Measurements from ENCODE around the gene PTGFRN. TPM values are rescaled to one million over a fixed set of nuclear protein-coding genes. Genes with fewer than 3 reads are reported as not detected.
"Not testable (repeated sequence)": the region's sequence is repeated elsewhere in the genome, so short reads cannot be mapped to it uniquely, and the experiment has no call there.

PTGFRN gene
- polyA plus RNA-seq, 1 donor from 2014 or later: 20.1 TPM

DNA sequence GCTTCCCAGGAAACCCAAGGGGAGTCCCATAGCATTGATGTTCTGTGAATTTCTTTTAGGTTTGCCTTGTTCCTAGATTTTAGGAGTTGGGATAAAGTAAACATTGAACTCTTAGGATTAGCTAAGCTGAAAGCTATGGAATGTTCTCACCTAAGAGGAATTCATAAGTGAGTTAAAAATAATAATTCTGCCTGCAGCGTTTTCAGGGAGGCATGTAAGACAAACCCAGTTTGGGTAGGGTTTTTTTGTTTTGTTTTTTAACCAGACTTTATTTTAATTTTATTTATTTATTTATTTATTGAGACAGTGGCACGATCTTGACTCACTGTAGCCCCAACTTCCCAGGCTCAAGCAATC, 62.9 kb downstream of the PTGFRN start:
- Histone ChIP-seq H3F3A (ENCODE audit: insufficient read depth, low read length, poor library complexity, severe bottlenecking) (no peaks in the 10 kb centered on the region), H3K4me3 (ENCODE audit: low read length) (no peak overlapping the region), H3K9me3 (ENCODE audit: low read length) (no peaks in the 10 kb centered on the region), H2AFZ (ENCODE audit: low read depth, low read length) (no peak overlapping the region), H3K36me3 (ENCODE audit: insufficient read depth, low read length) (peaks cover 9% of the 10 kb centered on the region), H4K20me1 (ENCODE audit: insufficient read depth) (no peaks in the 10 kb centered on the region), H3K27ac (ENCODE audit: low read length) (no peak overlapping the region), H3K4me2 (ENCODE audit: low read length) (no peak overlapping the region), H3K9ac (ENCODE audit: low read length) (no peak overlapping the region), H3K27me3 (ENCODE audit: insufficient read depth, low read depth, low read length) (no peaks in the 10 kb centered on the region), H3K9me2 (ENCODE audit: insufficient read depth, low read length) (no peaks in the 10 kb centered on the region), H3K79me2 (replicated peaks; ENCODE audit: insufficient read depth, low read length) (no peaks in the 10 kb centered on the region)
- TF ChIP-seq RAD21 (conservative IDR thresholded peaks at IDR 0.05): no peak
- no peak for TF ChIP-seq EP300 (conservative IDR thresholded peaks at IDR 0.05; ENCODE audit: poor library complexity, severe bottlenecking)

DNA sequence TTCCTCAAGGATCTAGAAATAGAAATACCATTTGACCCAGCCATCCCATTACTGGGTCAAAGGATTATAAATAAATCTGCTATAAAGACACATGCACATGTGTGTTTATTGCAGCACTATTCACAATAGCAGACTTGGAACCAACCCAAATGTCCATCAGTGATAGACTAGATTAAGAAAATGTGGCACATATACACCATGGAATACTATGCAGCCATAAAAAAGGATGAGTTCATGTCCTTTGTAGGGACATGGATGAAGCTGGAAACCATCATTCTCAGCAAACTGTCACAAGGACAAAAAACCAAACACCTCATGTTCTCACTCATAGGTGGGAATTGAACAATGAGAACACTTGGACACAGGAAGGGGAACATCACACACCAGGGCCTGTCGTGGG, 70.6 kb downstream of the PTGFRN start:
- H3F3A ChIP-seq (ENCODE audit: insufficient read depth, low read length, poor library complexity, severe bottlenecking); H2AFZ ChIP-seq (ENCODE audit: low read depth, low read length); H3K4me3 ChIP-seq (ENCODE audit: low read length); H3K27ac ChIP-seq (ENCODE audit: low read length); H3K36me3 ChIP-seq (ENCODE audit: insufficient read depth, low read length); H3K9me3 ChIP-seq (ENCODE audit: low read length); H3K4me2 ChIP-seq (ENCODE audit: low read length); H3K9me2 ChIP-seq (ENCODE audit: insufficient read depth, low read length); H3K79me2 ChIP-seq (replicated peaks; ENCODE audit: insufficient read depth, low read length); H3K27me3 ChIP-seq (ENCODE audit: insufficient read depth, low read depth, low read length); H3K9ac ChIP-seq (ENCODE audit: low read length); H4K20me1 ChIP-seq (ENCODE audit: insufficient read depth): not testable (repeated sequence)

DNA sequence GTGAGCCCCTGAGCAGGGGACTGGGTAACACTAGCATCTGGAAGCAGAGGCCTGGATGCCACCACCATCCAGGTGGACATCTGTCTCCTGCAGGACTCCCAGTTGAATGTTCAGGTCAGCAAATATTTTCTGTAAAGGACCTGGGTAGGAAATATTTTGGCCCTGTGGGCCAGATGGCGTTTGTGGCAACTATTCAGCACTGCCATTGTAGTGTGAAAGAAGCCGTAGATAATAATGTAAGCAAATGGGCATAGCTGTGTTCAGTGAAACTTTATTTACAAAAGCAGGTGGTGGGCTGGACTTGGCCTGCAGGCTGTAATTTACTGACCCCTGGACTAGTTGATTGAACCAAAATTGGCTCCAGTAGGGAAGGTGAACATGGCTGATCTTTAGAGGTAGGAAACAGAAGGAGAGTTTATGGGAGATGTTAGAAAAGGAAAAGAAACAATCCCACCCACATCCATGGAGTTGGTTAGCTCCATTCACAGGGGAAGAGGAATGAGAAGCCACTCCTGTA, 71.9 kb downstream of the PTGFRN start:
- no peaks in the 10 kb centered on the region for H3K9me3 ChIP-seq (ENCODE audit: low read length)
- H3K4me3 ChIP-seq (ENCODE audit: low read length): no peak overlapping the region
- H3K36me3 ChIP-seq (ENCODE audit: insufficient read depth, low read length): no peaks in the 10 kb centered on the region
- H3K9ac ChIP-seq (ENCODE audit: low read length): no peak overlapping the region
- H4K20me1 ChIP-seq (ENCODE audit: insufficient read depth): no peaks in the 10 kb centered on the region
- TF ChIP-seq, protein P1, sequence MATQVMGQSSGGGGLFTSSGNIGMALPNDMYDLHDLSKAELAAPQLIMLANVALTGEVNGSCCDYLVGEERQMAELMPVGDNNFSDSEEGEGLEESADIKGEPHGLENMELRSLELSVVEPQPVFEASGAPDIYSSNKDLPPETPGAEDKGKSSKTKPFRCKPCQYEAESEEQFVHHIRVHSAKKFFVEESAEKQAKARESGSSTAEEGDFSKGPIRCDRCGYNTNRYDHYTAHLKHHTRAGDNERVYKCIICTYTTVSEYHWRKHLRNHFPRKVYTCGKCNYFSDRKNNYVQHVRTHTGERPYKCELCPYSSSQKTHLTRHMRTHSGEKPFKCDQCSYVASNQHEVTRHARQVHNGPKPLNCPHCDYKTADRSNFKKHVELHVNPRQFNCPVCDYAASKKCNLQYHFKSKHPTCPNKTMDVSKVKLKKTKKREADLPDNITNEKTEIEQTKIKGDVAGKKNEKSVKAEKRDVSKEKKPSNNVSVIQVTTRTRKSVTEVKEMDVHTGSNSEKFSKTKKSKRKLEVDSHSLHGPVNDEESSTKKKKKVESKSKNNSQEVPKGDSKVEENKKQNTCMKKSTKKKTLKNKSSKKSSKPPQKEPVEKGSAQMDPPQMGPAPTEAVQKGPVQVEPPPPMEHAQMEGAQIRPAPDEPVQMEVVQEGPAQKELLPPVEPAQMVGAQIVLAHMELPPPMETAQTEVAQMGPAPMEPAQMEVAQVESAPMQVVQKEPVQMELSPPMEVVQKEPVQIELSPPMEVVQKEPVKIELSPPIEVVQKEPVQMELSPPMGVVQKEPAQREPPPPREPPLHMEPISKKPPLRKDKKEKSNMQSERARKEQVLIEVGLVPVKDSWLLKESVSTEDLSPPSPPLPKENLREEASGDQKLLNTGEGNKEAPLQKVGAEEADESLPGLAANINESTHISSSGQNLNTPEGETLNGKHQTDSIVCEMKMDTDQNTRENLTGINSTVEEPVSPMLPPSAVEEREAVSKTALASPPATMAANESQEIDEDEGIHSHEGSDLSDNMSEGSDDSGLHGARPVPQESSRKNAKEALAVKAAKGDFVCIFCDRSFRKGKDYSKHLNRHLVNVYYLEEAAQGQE (IDR thresholded peaks at IDR 0.05; ENCODE audit: borderline replicate concordance): no peak
- TF ChIP-seq SMC3 (conservative IDR thresholded peaks at IDR 0.05; ENCODE audit: poor library complexity) (no peak), TAF1 (IDR thresholded peaks at IDR 0.05; ENCODE audit: low read depth) (no peak), MXI1 (conservative IDR thresholded peaks at IDR 0.05; ENCODE audit: poor library complexity, severe bottlenecking) (no peak), RAD21 (conservative IDR thresholded peaks at IDR 0.05) (no peak), EZH2 (IDR thresholded peaks at IDR 0.05; ENCODE audit: borderline replicate concordance, insufficient read depth, low read length, poor library complexity, severe bottlenecking) (no peak), EP300 (conservative IDR thresholded peaks at IDR 0.05; ENCODE audit: poor library complexity, severe bottlenecking) (no peak), POLR2AphosphoS5 (IDR thresholded peaks at IDR 0.05) (no peak)
- TF ChIP-seq, protein P2, sequence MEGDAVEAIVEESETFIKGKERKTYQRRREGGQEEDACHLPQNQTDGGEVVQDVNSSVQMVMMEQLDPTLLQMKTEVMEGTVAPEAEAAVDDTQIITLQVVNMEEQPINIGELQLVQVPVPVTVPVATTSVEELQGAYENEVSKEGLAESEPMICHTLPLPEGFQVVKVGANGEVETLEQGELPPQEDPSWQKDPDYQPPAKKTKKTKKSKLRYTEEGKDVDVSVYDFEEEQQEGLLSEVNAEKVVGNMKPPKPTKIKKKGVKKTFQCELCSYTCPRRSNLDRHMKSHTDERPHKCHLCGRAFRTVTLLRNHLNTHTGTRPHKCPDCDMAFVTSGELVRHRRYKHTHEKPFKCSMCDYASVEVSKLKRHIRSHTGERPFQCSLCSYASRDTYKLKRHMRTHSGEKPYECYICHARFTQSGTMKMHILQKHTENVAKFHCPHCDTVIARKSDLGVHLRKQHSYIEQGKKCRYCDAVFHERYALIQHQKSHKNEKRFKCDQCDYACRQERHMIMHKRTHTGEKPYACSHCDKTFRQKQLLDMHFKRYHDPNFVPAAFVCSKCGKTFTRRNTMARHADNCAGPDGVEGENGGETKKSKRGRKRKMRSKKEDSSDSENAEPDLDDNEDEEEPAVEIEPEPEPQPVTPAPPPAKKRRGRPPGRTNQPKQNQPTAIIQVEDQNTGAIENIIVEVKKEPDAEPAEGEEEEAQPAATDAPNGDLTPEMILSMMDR (IDR thresholded peaks at IDR 0.05; ENCODE audit: poor library complexity, severe bottlenecking): no peak
- no peaks in the 10 kb centered on the region for H3F3A ChIP-seq (ENCODE audit: insufficient read depth, low read length, poor library complexity, severe bottlenecking)
- no peaks in the 10 kb centered on the region for H3K9me2 ChIP-seq (ENCODE audit: insufficient read depth, low read length)
- H3K27ac ChIP-seq (ENCODE audit: low read length): no peak overlapping the region
- H3K4me2 ChIP-seq (ENCODE audit: low read length): no peak overlapping the region
- no peak overlapping the region for H2AFZ ChIP-seq (ENCODE audit: low read depth, low read length)
- H3K27me3 ChIP-seq (ENCODE audit: insufficient read depth, low read depth, low read length): no peaks in the 10 kb centered on the region
- no peaks in the 10 kb centered on the region for H3K79me2 ChIP-seq (replicated peaks; ENCODE audit: insufficient read depth, low read length)
